Endodermal cell (in vitro differentiated cells): ENCODE measurements around the gene PRKCB. TPM values are rescaled to one million over a fixed set of nuclear protein-coding genes. Genes with fewer than 3 reads are reported as not detected.
A peak's percentile ranks its signal among the peaks of the same experiment; 100 is the strongest.

Experiments
- DNase-seq: peaks from one replicate; pipeline ENCODE4 v3.0.0-alpha.2; 2017
- H3K27ac ChIP-seq: 2 replicates; pipeline ENCODE4 v1.5.1; 2013; ENCODE audit warnings: mild to moderate bottlenecking, low read depth, low read length, moderate library complexity
- H3K27me3 ChIP-seq: 2 replicates; pipeline ENCODE4 v1.6.1; 2013; ENCODE audit warnings: mild to moderate bottlenecking, low read length, moderate library complexity; ENCODE audit not compliant: insufficient read depth, control insufficient read depth, poor library complexity, severe bottlenecking
- H3K36me3 ChIP-seq: 2 replicates; pipeline ENCODE4 v1.7.0; 2013; ENCODE audit warnings: mild to moderate bottlenecking, low read length, moderate library complexity; ENCODE audit not compliant: control insufficient read depth, insufficient read depth
- H3K4me1 ChIP-seq: one replicate; pipeline ENCODE4 v1.7.0; 2013; ENCODE audit warnings: low read length; ENCODE audit not compliant: control insufficient read depth, insufficient read depth
- H3K4me3 ChIP-seq: 2 replicates; pipeline ENCODE4 v1.5.1; 2013; ENCODE audit warnings: mild to moderate bottlenecking, low read length, moderate library complexity
- H3K9ac ChIP-seq: 2 replicates; pipeline ENCODE4 v1.6.1; 2013; ENCODE audit warnings: mild to moderate bottlenecking, low read length, moderate library complexity; ENCODE audit not compliant: poor library complexity, severe bottlenecking; ENCODE audit errors: extremely low read depth
- H3K9me3 ChIP-seq: 2 replicates; pipeline ENCODE4 v1.6.1; 2013; ENCODE audit warnings: mild to moderate bottlenecking, low read length, moderate library complexity; ENCODE audit not compliant: control insufficient read depth
- H3K27ac Mint-ChIP-seq: 2 replicates; pipeline ENCODE4 v1.8.0; 2020; ENCODE audit warnings: mixed read lengths
- H3K27me3 Mint-ChIP-seq: 2 replicates; pipeline ENCODE4 v1.8.0; 2021; ENCODE audit warnings: mild to moderate bottlenecking, mixed read lengths; ENCODE audit not compliant: insufficient read depth
- H3K36me3 Mint-ChIP-seq: 2 replicates; pipeline ENCODE4 v1.8.0; 2020; ENCODE audit warnings: low read depth, mixed read lengths
- H3K4me1 Mint-ChIP-seq: 2 replicates; pipeline ENCODE4 v1.8.0; 2020; ENCODE audit warnings: mixed read lengths
- H3K4me3 Mint-ChIP-seq: 2 replicates; pipeline ENCODE4 v1.8.0; 2020; ENCODE audit warnings: mild to moderate bottlenecking, moderate library complexity, mixed read lengths
- H3K9me3 Mint-ChIP-seq: 2 replicates; pipeline ENCODE4 v1.8.0; 2020; ENCODE audit warnings: mild to moderate bottlenecking, mixed read lengths
- WGBS, 2 experiments: methylation state at CpG; one replicate each; pipeline versions ENCODE4 v1.1.5 to v1.1.7; 2013; ENCODE audit warnings: missing lambda C conversion rate in 2 of 2, mixed read lengths in 1 of 2; ENCODE audit not compliant: insufficient coverage in 1 of 2, insufficient read length in 1 of 2; 5-methylcytosine and 5-hydroxymethylcytosine counted together
- long read RNA-seq, 4 experiments: library from polyadenylated mRNA in 2 of 4; library from RNA in 1 of 4; library from capped mRNA in 1 of 4; stranded (forward) in 3 of 4; unstranded in 1 of 4; transcript quantifications; one replicate each; pipeline ENCODE4 v2.0.0, GENCODE V29; 2020 to 2021; ENCODE audit warnings: inconsistent platforms in 1 of 4
- polyA plus RNA-seq, 2 experiments: library from polyadenylated mRNA; stranded (reverse); fragments of 50-300 nt; gene quantifications; one replicate each; pipeline ENCODE4 v1.2.3, GENCODE V29; 2013
- total RNA-seq, 2 donors: library from RNA; stranded (reverse); fragmentation: NEBNext Ultra II Directional in 1 of 2; extraction: Animal tissue kit (Norgen Biotek cat#: 25700) in 1 of 2; gene quantifications; 2 replicates in 1 of 2; 3 replicates in 1 of 2; pipeline ENCODE4 v1.2.1, GENCODE V29; 2021
- TF ChIP-seq, protein P1 (sequence below): fragments of 200-600 bp; sonication (generic); conservative IDR thresholded peaks from 2 replicates; pipeline ENCODE4 v1.5.0; 2021; ENCODE audit warnings: antibody characterized with exemption, mild to moderate bottlenecking

PRKCB gene
- total RNA-seq, result 1 to 10 TPM in 1 of 2 donors, under 1 TPM in 1; 0.38 to 1.1 TPM
- polyA plus RNA-seq (2013, experiment 1 of 2), result 3.2 TPM
- 3.1 TPM for polyA plus RNA-seq (2013, experiment 2 of 2)
- long read RNA-seq, experiment 1, partial matches to known transcripts, result 0 of 1 reads
- long read RNA-seq, experiment 1, other reads (novel, unspliced or antisense), result 1 of 1 reads
- long read RNA-seq, experiment 2, full-length matches to known transcripts, result 2 of 2 reads
- long read RNA-seq, experiment 2, partial matches to known transcripts, result 0 of 2 reads
- long read RNA-seq, experiment 2, other reads (novel, unspliced or antisense), result 0 of 2 reads
- long read RNA-seq, experiment 3, result 0 reads
- long read RNA-seq, experiment 4, partial matches to known transcripts, result 1 of 1 reads
- long read RNA-seq, experiment 4, other reads (novel, unspliced or antisense), result 0 of 1 reads

DNA sequence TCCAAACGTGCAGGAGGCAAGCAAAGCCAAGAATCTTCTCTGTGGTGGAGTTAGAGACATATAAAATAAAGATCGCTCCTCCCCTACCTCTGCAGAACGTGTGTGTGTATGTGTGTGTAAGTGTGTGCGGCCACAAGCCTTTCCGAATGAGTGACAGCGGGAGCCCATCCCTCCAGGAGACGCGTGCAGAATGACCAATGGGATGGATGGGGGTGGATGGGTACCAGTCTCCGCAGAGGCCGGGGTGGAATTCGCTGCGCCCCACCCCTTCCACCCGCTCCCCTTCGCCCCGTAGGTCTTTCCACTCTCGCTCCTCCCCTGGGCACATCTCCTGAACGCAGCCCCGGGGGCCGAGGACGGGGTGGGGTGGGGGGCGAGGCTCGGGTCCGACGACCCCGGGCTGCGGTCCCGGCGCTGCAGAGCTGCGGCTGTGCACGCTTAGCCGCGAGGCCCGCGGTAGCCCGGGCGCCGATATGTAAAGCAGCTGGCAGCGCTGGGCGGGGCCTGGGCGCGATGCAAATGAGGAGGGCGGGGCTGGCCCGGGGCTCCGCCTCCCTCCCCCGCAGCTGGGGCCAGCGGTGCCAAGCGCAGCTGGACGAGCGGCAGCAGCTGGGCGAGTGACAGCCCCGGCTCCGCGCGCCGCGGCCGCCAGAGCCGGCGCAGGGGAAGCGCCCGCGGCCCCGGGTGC is at the start of gene PRKCB:
Gene PRKCB (plus strand): TSS at position 594 of the 688 bp plus-strand sequence.
- no peak within 1 kb of the TSS for H3K9ac ChIP-seq
- Mint-ChIP-seq H3K4me3 (peak within 1 kb of the TSS; percentile 54), H3K27me3 (peaks cover 96% of the 10 kb centered on the region), H3K27ac (no peak within 1 kb of the TSS), H3K4me1 (peaks cover 4% of the 10 kb centered on the region), H3K36me3 (no peaks in the 10 kb centered on the region), H3K9me3 (peaks cover 8% of the 10 kb centered on the region)
- peak within 1 kb of the TSS; percentile 71 for H3K4me3 ChIP-seq
- 0% methylated on average over 61 of the region's 63 CpGs; no CpG with 5 or more reads in 1 of the 2 experiments for WGBS, 2 experiments
- peaks cover 5% of the 10 kb centered on the region for H3K9me3 ChIP-seq
- TF ChIP-seq, protein P1, sequence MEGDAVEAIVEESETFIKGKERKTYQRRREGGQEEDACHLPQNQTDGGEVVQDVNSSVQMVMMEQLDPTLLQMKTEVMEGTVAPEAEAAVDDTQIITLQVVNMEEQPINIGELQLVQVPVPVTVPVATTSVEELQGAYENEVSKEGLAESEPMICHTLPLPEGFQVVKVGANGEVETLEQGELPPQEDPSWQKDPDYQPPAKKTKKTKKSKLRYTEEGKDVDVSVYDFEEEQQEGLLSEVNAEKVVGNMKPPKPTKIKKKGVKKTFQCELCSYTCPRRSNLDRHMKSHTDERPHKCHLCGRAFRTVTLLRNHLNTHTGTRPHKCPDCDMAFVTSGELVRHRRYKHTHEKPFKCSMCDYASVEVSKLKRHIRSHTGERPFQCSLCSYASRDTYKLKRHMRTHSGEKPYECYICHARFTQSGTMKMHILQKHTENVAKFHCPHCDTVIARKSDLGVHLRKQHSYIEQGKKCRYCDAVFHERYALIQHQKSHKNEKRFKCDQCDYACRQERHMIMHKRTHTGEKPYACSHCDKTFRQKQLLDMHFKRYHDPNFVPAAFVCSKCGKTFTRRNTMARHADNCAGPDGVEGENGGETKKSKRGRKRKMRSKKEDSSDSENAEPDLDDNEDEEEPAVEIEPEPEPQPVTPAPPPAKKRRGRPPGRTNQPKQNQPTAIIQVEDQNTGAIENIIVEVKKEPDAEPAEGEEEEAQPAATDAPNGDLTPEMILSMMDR, result no peak
- peak; percentile 97 for DNase-seq
- H3K36me3 ChIP-seq, result no peaks in the 10 kb centered on the region
- no peaks in the 10 kb centered on the region for H3K4me1 ChIP-seq
- no peak within 1 kb of the TSS for H3K27ac ChIP-seq
- H3K27me3 ChIP-seq, result peaks cover 75% of the 10 kb centered on the region

DNA sequence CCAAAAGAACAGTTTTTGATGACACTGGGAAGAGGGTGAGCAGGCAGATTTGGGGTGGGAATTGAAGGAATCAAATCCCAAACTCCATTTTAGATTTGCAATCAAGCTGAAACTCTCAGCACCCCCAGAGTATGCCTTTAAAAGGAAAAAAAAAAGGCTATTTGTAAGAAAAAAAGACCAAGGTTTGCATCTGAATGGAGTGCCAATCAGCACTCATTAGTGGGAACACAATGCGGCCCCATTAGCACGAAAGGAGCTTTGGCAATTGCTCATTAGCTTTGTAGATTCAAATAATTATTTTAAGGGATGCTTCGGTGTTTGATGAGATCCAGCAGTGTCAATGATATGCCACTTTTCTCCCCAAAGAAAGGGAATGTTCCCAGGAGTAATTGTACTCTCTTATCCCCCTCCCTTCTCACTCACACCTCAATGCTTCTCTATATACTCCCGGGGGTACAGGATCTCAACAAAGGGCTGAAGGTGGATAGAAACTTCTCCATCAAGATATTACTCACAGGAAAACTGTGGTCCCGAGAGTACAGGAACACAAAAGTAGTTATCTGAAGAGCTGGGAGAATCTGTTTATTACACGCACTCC is 48.7 kb upstream of the PRKCB start:
- H3K36me3 Mint-ChIP-seq, result no peaks in the 10 kb centered on the region
- peak; percentile 83 for DNase-seq
- Histone ChIP-seq H3K9me3 (no peaks in the 10 kb centered on the region), H3K27ac (no peak overlapping the region), H3K4me1 (no peaks in the 10 kb centered on the region), H3K27me3 (no peaks in the 10 kb centered on the region), H3K9ac (no peak overlapping the region), H3K4me3 (no peak overlapping the region), H3K36me3 (no peaks in the 10 kb centered on the region)
- TF ChIP-seq, protein P1, result no peak
- H3K4me3 Mint-ChIP-seq, result no peak overlapping the region
- H3K9me3 Mint-ChIP-seq, result peaks cover 6% of the 10 kb centered on the region
- no peak overlapping the region for H3K27ac Mint-ChIP-seq
- peaks cover 38% of the 10 kb centered on the region for H3K4me1 Mint-ChIP-seq
- WGBS, 2 experiments, result 42 to 47% methylated on average over 3 to 6 of the region's 6 CpGs
- H3K27me3 Mint-ChIP-seq, result no peaks in the 10 kb centered on the region

DNA sequence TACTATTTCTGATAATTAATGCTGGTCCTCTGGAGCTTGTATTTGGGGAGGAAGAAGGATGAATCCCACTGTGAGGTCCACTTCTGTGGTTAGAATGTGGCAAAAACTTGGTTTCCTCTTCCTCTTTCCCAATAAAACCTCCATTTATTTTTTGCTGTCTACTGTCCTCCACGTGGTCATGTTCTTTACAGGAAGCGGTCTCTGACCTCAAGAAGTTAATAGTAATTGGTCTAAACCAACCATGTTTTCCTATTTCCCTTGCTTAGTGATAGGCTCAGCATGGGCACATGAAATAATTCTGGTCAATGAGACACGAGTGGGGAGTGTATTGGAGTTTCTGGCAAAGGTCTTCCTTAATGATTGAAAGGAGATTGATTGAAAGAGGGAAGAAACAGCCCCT is 47.1 kb upstream of the PRKCB start:
- no peaks in the 10 kb centered on the region for H3K36me3 ChIP-seq
- no peak overlapping the region for H3K4me3 ChIP-seq
- DNase-seq, result no peak
- Mint-ChIP-seq H3K4me3 (no peak overlapping the region), H3K27ac (no peak overlapping the region), H3K36me3 (no peaks in the 10 kb centered on the region), H3K27me3 (no peaks in the 10 kb centered on the region), H3K4me1 (peaks cover 35% of the 10 kb centered on the region), H3K9me3 (peaks cover 6% of the 10 kb centered on the region)
- H3K4me1 ChIP-seq, result no peaks in the 10 kb centered on the region
- H3K27ac ChIP-seq, result no peak overlapping the region
- no peaks in the 10 kb centered on the region for H3K9me3 ChIP-seq
- TF ChIP-seq, protein P1, result no peak
- H3K9ac ChIP-seq, result no peak overlapping the region
- H3K27me3 ChIP-seq, result no peaks in the 10 kb centered on the region
- 87 to 93% methylated on average over 2 to 3 of the region's 3 CpGs for WGBS, 2 experiments
